ENCODE measurements around the gene USP31. TPM values are rescaled to one million over a fixed set of nuclear protein-coding genes. Genes with fewer than 3 reads are reported as not detected.

USP31 gene
- total RNA-seq, 6 experiments from 2014 or later = 5.0 to 6.2 (median 5.8) TPM

- no peak for DNase-seq
- H3K9me3 Mint-ChIP-seq = no peaks in the 10 kb centered on the region
- H3K4me1 Mint-ChIP-seq (ENCODE audit: low read depth) = no peaks in the 10 kb centered on the region
- TF ChIP-seq CTCF (IDR thresholded peaks at IDR 0.05) = no peak
- no peaks in the 10 kb centered on the region for H3K36me3 Mint-ChIP-seq (ENCODE audit: low read depth)
- H3K4me3 Mint-ChIP-seq = no peak overlapping the region
- H3K27me3 Mint-ChIP-seq (ENCODE audit: insufficient read depth) = no peaks in the 10 kb centered on the region
- no peak overlapping the region for H3K27ac Mint-ChIP-seq
These were observed 109.0 kb downstream of the USP31 start for GRCh38 chr16:23040246-23040645.

- Mint-ChIP-seq H3K27ac (no peak overlapping the region), H3K4me1 (ENCODE audit: low read depth) (no peaks in the 10 kb centered on the region), H3K9me3 (no peaks in the 10 kb centered on the region), H3K4me3 (no peak overlapping the region), H3K27me3 (ENCODE audit: insufficient read depth) (no peaks in the 10 kb centered on the region; the same call in 1 of the 2 replicates), H3K36me3 (ENCODE audit: low read depth) (no peaks in the 10 kb centered on the region)
- no peak for DNase-seq
- TF ChIP-seq CTCF (IDR thresholded peaks at IDR 0.05) = no peak
These were observed 110.1 kb downstream of the USP31 start for GRCh38 chr16:23039118-23039517.

- Mint-ChIP-seq H3K4me1 (ENCODE audit: low read depth) (no peaks in the 10 kb centered on the region), H3K36me3 (ENCODE audit: low read depth) (no peaks in the 10 kb centered on the region), H3K27me3 (ENCODE audit: insufficient read depth) (peaks cover 13% of the 10 kb centered on the region), H3K27ac (no peak overlapping the region), H3K9me3 (peaks cover 5% of the 10 kb centered on the region), H3K4me3 (no peak overlapping the region)
- no peak for TF ChIP-seq CTCF (IDR thresholded peaks at IDR 0.05)
- DNase-seq = no peak
These were observed 114.0 kb downstream of the USP31 start for GRCh38 chr16:23035240-23035639.

- Mint-ChIP-seq H3K36me3 (ENCODE audit: low read depth) (no peaks in the 10 kb centered on the region), H3K27me3 (ENCODE audit: insufficient read depth) (peaks cover 13% of the 10 kb centered on the region)
- DNase-seq = no peak
These were observed 117.6 kb downstream of the USP31 start for GRCh38 chr16:23031508-23032098.

GRCh38 chr16:23029733-23030420 is 119.4 kb downstream of the USP31 start:
- DNase-seq = no peak
- Mint-ChIP-seq H3K36me3 (ENCODE audit: low read depth) (no peaks in the 10 kb centered on the region), H3K4me1 (ENCODE audit: low read depth) (peaks cover 8% of the 10 kb centered on the region), H3K4me3 (no peak overlapping the region), H3K27me3 (ENCODE audit: insufficient read depth) (peaks cover 18% of the 10 kb centered on the region), H3K27ac (no peak overlapping the region), H3K9me3 (peaks cover 5% of the 10 kb centered on the region)
- no peak for TF ChIP-seq CTCF (IDR thresholded peaks at IDR 0.05)

More at GRCh38 chr16:23031508-23032098, 117.6 kb downstream of the USP31 start:
- peaks cover 5% of the 10 kb centered on the region for H3K9me3 Mint-ChIP-seq
- H3K4me1 Mint-ChIP-seq (ENCODE audit: low read depth) = no peaks in the 10 kb centered on the region
- TF ChIP-seq CTCF (IDR thresholded peaks at IDR 0.05) = no peak
- no peak overlapping the region for H3K4me3 Mint-ChIP-seq
- no peak overlapping the region for H3K27ac Mint-ChIP-seq

Measured in HFFc6 (cell line).